Body of pancreas (tissue), 4 donors: Measurements from ENCODE around the gene TBL3. TPM values are rescaled to one million over a fixed set of nuclear protein-coding genes. Genes with fewer than 3 reads are reported as not detected.

Experiments
- ATAC-seq: fragments of 150-250 bp; one replicate; pipeline ENCODE4 v1.9.1; 2016
- DNase-seq, 4 donors: peaks; one replicate each; pipeline ENCODE4 v3.0.0-alpha.2; 2019
- H3K27ac ChIP-seq, 4 donors: fragments of 200-600 bp; sonication (generic); 1 replicate in 3 of 4; 2 replicates in 1 of 4; pipeline versions ENCODE4 v1.5.1 to v1.6.1; 2016 to 2019; ENCODE audit warnings: mild to moderate bottlenecking in 1 of 4, mixed read lengths in 1 of 4, moderate library complexity in 1 of 4
- H3K27me3 ChIP-seq, 2 donors: fragments of 200-600 bp; sonication (generic); one replicate each; pipeline ENCODE4 v1.6.0; 2016; ENCODE audit warnings: mild to moderate bottlenecking in 1 of 2
- H3K36me3 ChIP-seq, 2 donors: fragments of 200-600 bp; sonication (generic); replicated peaks in 1 of 2; 2 replicates each; pipeline ENCODE4 v1.5.1; 2016; ENCODE audit warnings: low read depth in 2 of 2; ENCODE audit not compliant: insufficient read depth in 1 of 2
- H3K4me1 ChIP-seq: fragments of 200-600 bp; sonication (generic); one replicate; pipeline ENCODE4 v1.6.0; 2016
- H3K4me3 ChIP-seq, 2 donors: fragments of 200-600 bp; sonication (generic); 1 replicate in 1 of 2; 2 replicates in 1 of 2; pipeline ENCODE4 v1.5.1; 2016 to 2019
- H3K9me3 ChIP-seq, 3 donors: fragments of 200-600 bp; sonication (generic); 1 replicate in 2 of 3; 2 replicates in 1 of 3; pipeline ENCODE4 v1.5.1; 2016
- CTCF ChIP-seq, 7 experiments: fragments of 450-650 bp in 4 of 7; fragments of 200-600 bp in 3 of 7; sonication (generic) in 3 of 7; IDR thresholded peaks; one replicate each; pipeline ENCODE4 v1.5.1; 2016 to 2019; ENCODE audit warnings: antibody characterized with exemption in 7 of 7
- POLR2A ChIP-seq, 3 donors: fragments of 450-650 bp; IDR thresholded peaks; one replicate each; pipeline ENCODE4 v1.6.1; 2016; ENCODE audit warnings: antibody characterized with exemption in 3 of 3, mild to moderate bottlenecking in 2 of 3
- WGBS, 2 donors: methylation state at CpG; one replicate each; pipeline ENCODE4 v1.1.5; 2017; 5-methylcytosine and 5-hydroxymethylcytosine counted together
- intact Hi-C: fragments of 100-400 bp; cut with DNase I; formaldehyde crosslinking; loops from one replicate; pipeline ENCODE4 v1.15.1; 2023
- total RNA-seq, 2 donors: library from RNA; depleted of rRNA; stranded (reverse); fragments of >200 nt; gene quantifications; one replicate each; pipeline ENCODE4 v1.1.0, GENCODE V29; 2016

Gene TBL3
- total RNA-seq, 2 donors from 2014 or later = 38.9 to 40.7 TPM

- H3K27ac ChIP-seq = no peak overlapping the region
- no peak for DNase-seq
- 83 to 86% methylated on average over 13 to 15 of the region's 15 CpGs for WGBS, 2 donors
- intact Hi-C loops = no loop called here
- no peaks in the 10 kb centered on the region for H3K36me3 ChIP-seq
- peaks cover 11% of the 10 kb centered on the region for H3K4me1 ChIP-seq
- no peak overlapping the region for H3K4me3 ChIP-seq
- no peaks in the 10 kb centered on the region for H3K9me3 ChIP-seq
- ATAC-seq = no peak
- no peaks in the 10 kb centered on the region for H3K27me3 ChIP-seq
- TF ChIP-seq CTCF (IDR thresholded peaks at IDR 0.05) = no peak
Measured at GRCh38 chr16:2013527-2013926, 41.7 kb downstream of the TBL3 start.

- Histone ChIP-seq H3K4me3 (no peak overlapping the region), H3K9me3 (no peaks in the 10 kb centered on the region), H3K27ac (no peak overlapping the region), H3K27me3 (peaks cover 0 to 5% of the 10 kb centered on the region in 2 donors), H3K4me1 (peaks cover 15% of the 10 kb centered on the region), H3K36me3 (no peaks in the 10 kb centered on the region)
- intact Hi-C loops = loop anchor here (5.0 kb wide), 1 partner anchor 127 kb away; no protein-coding TSS in a partner anchor
- DNase-seq (no peak), ATAC-seq (no peak)
- WGBS, 2 donors = 79 to 85% methylated on average over 23 to 24 of the region's 24 CpGs
- TF ChIP-seq POLR2A (IDR thresholded peaks at IDR 0.05) (no peak), CTCF (IDR thresholded peaks at IDR 0.05) (no peak)
Measured at GRCh38 chr16:2015117-2015946, 43.5 kb downstream of the TBL3 start.

- Histone ChIP-seq H3K4me1 (peaks cover 15% of the 10 kb centered on the region), H3K27me3 (peaks cover 0 to 9% of the 10 kb centered on the region in 2 donors), H3K36me3 (no peaks in the 10 kb centered on the region), H3K27ac (no peak overlapping the region), H3K4me3 (no peak overlapping the region), H3K9me3 (no peaks in the 10 kb centered on the region)
- ATAC-seq (no peak), DNase-seq (no peak)
- 76 to 88% methylated on average over 7 of the region's 7 CpGs for WGBS, 2 donors
- TF ChIP-seq POLR2A (IDR thresholded peaks at IDR 0.05) (no peak), CTCF (IDR thresholded peaks at IDR 0.05) (no peak)
- intact Hi-C loops = loop anchor here (5.0 kb wide), 1 partner anchor 126 kb away; no protein-coding TSS in a partner anchor
Measured at GRCh38 chr16:2015947-2016208, 44.0 kb downstream of the TBL3 start.

GRCh38 chr16:2016407-2016922 is 44.6 kb downstream of the TBL3 start:
- peaks cover 15% of the 10 kb centered on the region for H3K4me1 ChIP-seq
- no peaks in the 10 kb centered on the region for H3K9me3 ChIP-seq
- ATAC-seq (no peak), DNase-seq (no peak)
- intact Hi-C loops = loop anchor here (5.0 kb wide), 1 partner anchor 126 kb away; no protein-coding TSS in a partner anchor
- no peaks in the 10 kb centered on the region for H3K36me3 ChIP-seq
- peaks cover 0 to 10% of the 10 kb centered on the region in 2 donors for H3K27me3 ChIP-seq
- no peak overlapping the region for H3K27ac ChIP-seq
- no peak overlapping the region for H3K4me3 ChIP-seq
- 40 to 46% methylated on average over 3 to 13 of the region's 13 CpGs for WGBS, 2 donors
- TF ChIP-seq POLR2A (IDR thresholded peaks at IDR 0.05) (no peak), CTCF (IDR thresholded peaks at IDR 0.05) (no peak)
